Measurements from ENCODE around the gene FBXO3.

The FBXO3 gene

GRCh38 chr11:33700063-33700501 lies 74.2 kb downstream of the FBXO3 start:
- DNase-seq, result no peak

- DNase-seq, result no peak
Observed at GRCh38 chr11:33699515-33700062, 74.7 kb downstream of the FBXO3 start.

- no peak for DNase-seq
Observed at GRCh38 chr11:33698921-33699320, 75.4 kb downstream of the FBXO3 start.

- DNase-seq, result no peak
Observed at GRCh38 chr11:33697997-33698396, 76.3 kb downstream of the FBXO3 start.

GRCh38 chr11:33696931-33697638 lies 77.2 kb downstream of the FBXO3 start:
- no peak for DNase-seq

GRCh38 chr11:33696411-33696810 lies 77.9 kb downstream of the FBXO3 start:
- no peak for DNase-seq

- DNase-seq, result no peak
Observed at GRCh38 chr11:33695051-33695566, 79.2 kb downstream of the FBXO3 start.

GRCh38 chr11:33694346-33695050 lies 79.8 kb downstream of the FBXO3 start:
- no peak for DNase-seq

GRCh38 chr11:33692541-33692940 lies 81.8 kb downstream of the FBXO3 start:
- no peak for DNase-seq

- DNase-seq, result no peak
Observed at GRCh38 chr11:33692013-33692504, 82.3 kb downstream of the FBXO3 start.

GRCh38 chr11:33691066-33691864 lies 83.1 kb downstream of the FBXO3 start:
- DNase-seq, result no peak

Data from KG1 (cell line).